GM23248 (cell line): ENCODE measurements around the gene CDC73. TPM values are rescaled to one million over a fixed set of nuclear protein-coding genes. Genes with fewer than 3 reads are reported as not detected.

Experiments used
- DNase-seq: peaks from one replicate; pipeline ENCODE4 v3.0.0-alpha.2; 2015
- H2AFZ ChIP-seq: fragments of 200-600 bp; sonication (generic); 2 replicates; pipeline ENCODE4 v1.6.1; 2016; ENCODE audit warnings: antibody characterized with exemption
- H3F3A ChIP-seq: fragments of 200-600 bp; sonication (generic); 2 replicates; pipeline ENCODE4 v1.6.1; 2016; ENCODE audit warnings: mild to moderate bottlenecking, antibody characterized with exemption, mixed run types; ENCODE audit not compliant: insufficient read depth
- H3K27ac ChIP-seq: fragments of 200-600 bp; sonication (generic); 2 replicates; pipeline ENCODE4 v1.5.1; 2016; ENCODE audit warnings: mild to moderate bottlenecking
- H3K27me3 ChIP-seq: fragments of 200-600 bp; sonication (generic); replicated peaks from 2 replicates; pipeline ENCODE4 v1.6.1; 2016; ENCODE audit warnings: mild to moderate bottlenecking; ENCODE audit not compliant: insufficient read depth
- H3K36me3 ChIP-seq: fragments of 200-600 bp; sonication (generic); 2 replicates; pipeline ENCODE4 v1.6.1; 2016; ENCODE audit warnings: low read depth, mild to moderate bottlenecking
- H3K4me1 ChIP-seq: fragments of 200-600 bp; sonication (generic); 2 replicates; pipeline ENCODE4 v1.6.1; 2016; ENCODE audit warnings: mild to moderate bottlenecking; ENCODE audit not compliant: insufficient read depth
- H3K4me2 ChIP-seq: fragments of 200-600 bp; sonication (generic); one replicate; pipeline ENCODE4 v1.6.1; 2016; ENCODE audit warnings: mild to moderate bottlenecking; ENCODE audit not compliant: unreplicated experiment
- H3K4me3 ChIP-seq: fragments of 200-600 bp; sonication (generic); 2 replicates; pipeline ENCODE4 v1.5.1; 2016; ENCODE audit warnings: mild to moderate bottlenecking
- H3K79me2 ChIP-seq: fragments of 200-600 bp; sonication (generic); 2 replicates; pipeline ENCODE4 v1.6.1; 2016; ENCODE audit warnings: mild to moderate bottlenecking; ENCODE audit not compliant: insufficient read depth
- H3K9ac ChIP-seq: fragments of 200-600 bp; sonication (generic); 2 replicates; pipeline ENCODE4 v1.6.1; 2016; ENCODE audit warnings: mild to moderate bottlenecking
- H3K9me2 ChIP-seq: fragments of 200-600 bp; sonication (generic); 2 replicates; pipeline ENCODE4 v1.6.1; 2016; ENCODE audit warnings: mixed run types, mild to moderate bottlenecking, moderate library complexity; ENCODE audit not compliant: insufficient read depth
- H3K9me3 ChIP-seq: fragments of 200-600 bp; sonication (generic); one replicate; pipeline ENCODE4 v1.6.1; 2017; ENCODE audit warnings: low read depth
- H4K20me1 ChIP-seq: fragments of 200-600 bp; sonication (generic); 2 replicates; pipeline ENCODE4 v1.6.0; 2016; ENCODE audit not compliant: insufficient read depth
- EZH2 ChIP-seq: fragments of 200-600 bp; sonication (generic); IDR thresholded peaks from 2 replicates; pipeline ENCODE4 v1.6.1; 2018; ENCODE audit warnings: antibody characterized with exemption, mild to moderate bottlenecking; ENCODE audit not compliant: insufficient read depth, poor library complexity, severe bottlenecking
- EZH2phosphoT487 ChIP-seq: fragments of 200-600 bp; sonication (generic); IDR thresholded peaks from 2 replicates; pipeline ENCODE4 v1.6.1; 2018; ENCODE audit warnings: antibody characterized with exemption, moderate library complexity, mild to moderate bottlenecking, low read depth; ENCODE audit not compliant: insufficient read depth
- WGBS, 2 experiments: methylation state at CpG; one replicate each; pipeline ENCODE4 v1.1.6; 2015 to 2017; ENCODE audit warnings: low lambda C conversion rate in 2 of 2, low coverage in 1 of 2; ENCODE audit errors: missing lambda C conversion rate in 2 of 2; 5-methylcytosine and 5-hydroxymethylcytosine counted together
- in situ Hi-C: fragments of 300-500 bp; cut with MboI; formaldehyde crosslinking; loops from 2 replicates; pipeline ENCODE4 v1.15.0; 2020
- polyA plus RNA-seq: library from polyadenylated mRNA; unstranded; fragments of >200 nt; fragmentation: Nextera tagmentation; extraction: Ambion mirVana; gene quantifications from 2 replicates; pipeline ENCODE4 v1.2.1, GENCODE V29; 2016
- total RNA-seq: library from RNA; depleted of rRNA; stranded (reverse); fragments of >200 nt; shearing (Covaris generic); gene quantifications from 2 replicates; pipeline ENCODE4 v1.2.3, GENCODE V29; 2014

CDC73 gene
- total and polyA plus RNA-seq, 2 experiments from 2014 or later: 29.1 to 50.9 TPM

- H3K4me3 ChIP-seq: no peak overlapping the region
- H4K20me1 ChIP-seq: no peaks in the 10 kb centered on the region
- no peak for TF ChIP-seq EZH2phosphoT487
- TF ChIP-seq EZH2: no peak
- H3F3A ChIP-seq: no peaks in the 10 kb centered on the region
- no peak overlapping the region for H3K9ac ChIP-seq
- WGBS, 2 experiments: 97 to 98% methylated on average over 7 of the region's 7 CpGs
- H3K79me2 ChIP-seq: peaks cover 12% of the 10 kb centered on the region; the same call in 1 of the 2 replicates
- no peaks in the 10 kb centered on the region for H3K4me1 ChIP-seq
- H2AFZ ChIP-seq: no peak overlapping the region
- no peak overlapping the region for H3K27ac ChIP-seq
- peaks cover 48% of the 10 kb centered on the region for H3K36me3 ChIP-seq
- H3K4me2 ChIP-seq: no peak overlapping the region
- H3K9me2 ChIP-seq: no peaks in the 10 kb centered on the region
- no peaks in the 10 kb centered on the region for H3K27me3 ChIP-seq
- in situ Hi-C loops: no loop called here
- no peak for DNase-seq
- no peaks in the 10 kb centered on the region for H3K9me3 ChIP-seq
These were observed 127.4 kb downstream of the CDC73 start for GRCh38 chr1:193249187-193249586.

- TF ChIP-seq EZH2phosphoT487 (no peak), EZH2 (no peak)
- no peaks in the 10 kb centered on the region for H4K20me1 ChIP-seq
- no peak overlapping the region for H3K4me3 ChIP-seq
- no peak overlapping the region for H2AFZ ChIP-seq
- no peak overlapping the region for H3K27ac ChIP-seq
- no peaks in the 10 kb centered on the region for H3K4me1 ChIP-seq
- no peak overlapping the region for H3K4me2 ChIP-seq
- 81 to 84% methylated on average over 2 of the region's 2 CpGs for WGBS, 2 experiments
- H3K79me2 ChIP-seq: no peaks in the 10 kb centered on the region
- H3K27me3 ChIP-seq: no peaks in the 10 kb centered on the region
- H3K9me2 ChIP-seq: no peaks in the 10 kb centered on the region
- no peak for DNase-seq
- no peak overlapping the region for H3K9ac ChIP-seq
- no peaks in the 10 kb centered on the region for H3F3A ChIP-seq
- in situ Hi-C loops: no loop called here
- peaks cover 53% of the 10 kb centered on the region for H3K36me3 ChIP-seq
- no peaks in the 10 kb centered on the region for H3K9me3 ChIP-seq
These were observed 130.1 kb downstream of the CDC73 start for GRCh38 chr1:193251950-193252349.

- H3K36me3 ChIP-seq: peaks cover 27% of the 10 kb centered on the region
- H3K27ac ChIP-seq: no peak overlapping the region
- H3K9me2 ChIP-seq: no peaks in the 10 kb centered on the region
- no peak for TF ChIP-seq EZH2phosphoT487
- TF ChIP-seq EZH2: no peak
- H3K9ac ChIP-seq: no peak overlapping the region
- H4K20me1 ChIP-seq: no peaks in the 10 kb centered on the region
- in situ Hi-C loops: no loop called here
- H3K4me3 ChIP-seq: no peak overlapping the region
- no peaks in the 10 kb centered on the region for H3K9me3 ChIP-seq
- H3K4me2 ChIP-seq: no peak overlapping the region
- H3K4me1 ChIP-seq: no peaks in the 10 kb centered on the region
- no peak overlapping the region for H2AFZ ChIP-seq
- no peaks in the 10 kb centered on the region for H3K79me2 ChIP-seq
- no peak for DNase-seq
- H3K27me3 ChIP-seq: no peaks in the 10 kb centered on the region
- H3F3A ChIP-seq: no peaks in the 10 kb centered on the region
These were observed 134.2 kb downstream of the CDC73 start for GRCh38 chr1:193256019-193256418.

- Histone ChIP-seq H2AFZ (no peak overlapping the region), H3K27ac (no peak overlapping the region), H3K36me3 (0 out of 2 replicates have a peak, but pooled peaks cover 16% of the 10 kb centered on the region), H3K4me3 (no peak overlapping the region), H3K9ac (no peak overlapping the region), H3K79me2 (no peaks in the 10 kb centered on the region), H4K20me1 (no peaks in the 10 kb centered on the region), H3K9me3 (no peaks in the 10 kb centered on the region), H3K4me2 (no peak overlapping the region), H3K4me1 (no peaks in the 10 kb centered on the region), H3K9me2 (no peaks in the 10 kb centered on the region), H3F3A (peaks cover 20% of the 10 kb centered on the region), H3K27me3 (no peaks in the 10 kb centered on the region)
- 99 to 100% methylated on average over 2 of the region's 2 CpGs for WGBS, 2 experiments
- in situ Hi-C loops: no loop called here
- TF ChIP-seq EZH2: no peak
- TF ChIP-seq EZH2phosphoT487: no peak
- no peak for DNase-seq
These were observed 137.8 kb downstream of the CDC73 start for GRCh38 chr1:193259636-193260035.

GRCh38 chr1:193260056-193260745, 138.4 kb downstream of the CDC73 start:
- Histone ChIP-seq H3F3A (peaks cover 24% of the 10 kb centered on the region), H3K9me2 (no peaks in the 10 kb centered on the region), H3K4me2 (no peak overlapping the region), H3K9me3 (no peaks in the 10 kb centered on the region), H3K4me1 (no peaks in the 10 kb centered on the region), H3K79me2 (no peaks in the 10 kb centered on the region), H3K4me3 (no peak overlapping the region), H3K9ac (no peak overlapping the region), H3K27me3 (no peaks in the 10 kb centered on the region), H3K36me3 (0 out of 2 replicates have a peak, but pooled peaks cover 16% of the 10 kb centered on the region), H3K27ac (no peak overlapping the region), H2AFZ (no peak overlapping the region), H4K20me1 (no peaks in the 10 kb centered on the region)
- DNase-seq: no peak
- WGBS, 2 experiments: 80 to 85% methylated on average over 4 of the region's 4 CpGs
- TF ChIP-seq EZH2phosphoT487: no peak
- TF ChIP-seq EZH2: no peak
- in situ Hi-C loops: no loop called here
